Measurements from ENCODE around the gene MAL. TPM values are rescaled to one million over a fixed set of nuclear protein-coding genes. Genes with fewer than 3 reads are reported as not detected.

The MAL gene
- total and polyA plus RNA-seq, 8 donors = 3.2 to 198 (median 26.9) TPM

DNA sequence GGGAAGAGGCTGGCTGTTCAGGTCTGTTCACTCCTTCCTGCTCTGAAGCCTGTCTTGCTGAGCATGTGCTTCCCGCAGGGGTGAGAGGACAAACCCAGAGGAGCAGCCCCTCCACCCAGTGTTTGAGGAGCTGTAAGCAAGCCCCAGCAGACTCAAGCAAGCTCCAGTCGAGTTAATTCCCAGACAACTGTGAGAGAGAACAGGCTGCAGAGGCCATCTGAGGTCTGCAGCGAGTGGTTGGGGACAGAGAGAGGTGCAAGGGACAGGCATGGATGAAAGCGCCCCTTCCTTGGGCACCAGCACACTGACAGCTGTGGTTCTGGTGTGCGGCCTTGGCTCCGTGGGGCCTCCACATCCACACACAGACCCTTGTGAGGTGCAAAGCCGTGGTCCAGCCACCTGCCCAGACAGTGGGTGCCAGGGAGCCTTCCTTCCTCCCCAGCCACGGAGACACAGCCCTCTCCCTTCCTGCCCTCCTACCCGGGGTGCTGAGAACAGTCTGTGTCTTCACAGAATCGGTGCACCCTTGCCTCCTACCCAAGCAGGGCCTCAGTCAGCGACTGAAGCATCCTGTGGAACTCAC, 36.2 kb downstream of the MAL start:
- Histone ChIP-seq H3K27ac (no peak overlapping the region), H3K4me3 (no peak overlapping the region), H3K4me1 (peaks cover 0 to 24% (median 13%) of the 10 kb centered on the region in 4 donors), H3K27me3 (peaks cover 0 to 14% (median 0%) of the 10 kb centered on the region in 3 donors), H3K9me3 (no peaks in the 10 kb centered on the region), H3K36me3 (no peaks in the 10 kb centered on the region)
- DNase-seq = no peak
- whole genome bisulfite sequencing, 5 donors = 71 to 80% (median 76%) methylated on average over 10 to 11 of the region's 11 CpGs
- intact Hi-C loops (cut with DNase I; ENCODE audit: low total_unique reads) = no loop called here
- TF ChIP-seq POLR2A (IDR thresholded peaks at IDR 0.05) (no peak), POLR2AphosphoS5 (IDR thresholded peaks at IDR 0.05) (no peak), EP300 (IDR thresholded peaks at IDR 0.05) (no peak)
- TF ChIP-seq, protein P1, sequence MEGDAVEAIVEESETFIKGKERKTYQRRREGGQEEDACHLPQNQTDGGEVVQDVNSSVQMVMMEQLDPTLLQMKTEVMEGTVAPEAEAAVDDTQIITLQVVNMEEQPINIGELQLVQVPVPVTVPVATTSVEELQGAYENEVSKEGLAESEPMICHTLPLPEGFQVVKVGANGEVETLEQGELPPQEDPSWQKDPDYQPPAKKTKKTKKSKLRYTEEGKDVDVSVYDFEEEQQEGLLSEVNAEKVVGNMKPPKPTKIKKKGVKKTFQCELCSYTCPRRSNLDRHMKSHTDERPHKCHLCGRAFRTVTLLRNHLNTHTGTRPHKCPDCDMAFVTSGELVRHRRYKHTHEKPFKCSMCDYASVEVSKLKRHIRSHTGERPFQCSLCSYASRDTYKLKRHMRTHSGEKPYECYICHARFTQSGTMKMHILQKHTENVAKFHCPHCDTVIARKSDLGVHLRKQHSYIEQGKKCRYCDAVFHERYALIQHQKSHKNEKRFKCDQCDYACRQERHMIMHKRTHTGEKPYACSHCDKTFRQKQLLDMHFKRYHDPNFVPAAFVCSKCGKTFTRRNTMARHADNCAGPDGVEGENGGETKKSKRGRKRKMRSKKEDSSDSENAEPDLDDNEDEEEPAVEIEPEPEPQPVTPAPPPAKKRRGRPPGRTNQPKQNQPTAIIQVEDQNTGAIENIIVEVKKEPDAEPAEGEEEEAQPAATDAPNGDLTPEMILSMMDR (IDR thresholded peaks at IDR 0.05) = no peak

DNA sequence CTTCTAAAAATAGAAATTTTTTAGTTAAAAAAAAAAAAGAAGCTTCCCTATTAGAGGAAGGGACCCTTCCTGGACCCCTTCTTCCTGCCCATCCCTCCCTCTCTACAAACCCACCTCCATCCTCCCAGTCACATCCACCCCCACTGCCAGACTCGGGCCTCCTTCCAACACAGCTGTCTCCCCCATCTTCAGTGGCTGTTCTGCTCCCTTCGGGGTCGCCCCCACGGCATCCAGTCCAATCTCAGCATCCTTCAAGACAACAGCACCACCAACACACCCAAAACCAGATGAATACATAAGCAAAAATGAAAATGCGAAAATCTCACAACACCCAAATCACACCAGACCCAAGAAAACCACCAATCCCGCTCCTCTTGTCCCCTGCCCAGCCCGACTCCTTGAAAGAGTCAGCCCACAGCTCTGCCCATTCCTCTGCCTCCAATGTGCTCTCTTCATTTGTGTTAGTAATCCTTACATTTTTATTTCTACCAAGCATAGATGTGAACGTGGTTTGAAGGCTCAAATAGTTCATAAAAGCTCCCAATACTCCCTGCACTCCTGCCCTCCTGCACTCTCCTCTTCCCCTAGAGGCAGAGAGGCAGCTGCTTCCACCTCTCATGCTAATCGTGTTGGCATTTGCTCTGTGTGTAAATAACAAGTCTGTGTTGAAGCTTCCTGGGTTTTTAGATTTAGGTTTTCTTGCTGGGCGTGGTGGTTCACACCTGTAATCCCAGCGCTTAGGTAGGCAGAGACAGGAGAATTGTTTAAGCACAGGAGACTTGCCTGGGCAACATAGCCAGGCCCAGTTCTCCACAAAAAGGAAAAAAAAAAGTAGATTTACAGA, 37.0 kb downstream of the MAL start:
- Histone ChIP-seq H3K4me1 (peaks cover 0 to 24% (median 13%) of the 10 kb centered on the region in 4 donors), H3K4me3 (no peak overlapping the region), H3K27ac (peak overlapping the region in 1 of 5 donors; percentile 12), H3K27me3 (peaks cover 0 to 13% (median 0%) of the 10 kb centered on the region in 3 donors), H3K9me3 (no peaks in the 10 kb centered on the region), H3K36me3 (no peaks in the 10 kb centered on the region)
- peak in 1 of 2 donors; percentile 45 for DNase-seq
- WGBS, 5 donors = 57 to 67% (median 61%) methylated on average over 11 of the region's 11 CpGs
- no peak for TF ChIP-seq EP300 (IDR thresholded peaks at IDR 0.05)
- TF ChIP-seq, protein P1 (IDR thresholded peaks at IDR 0.05) = peak in 1 of 7 experiments; percentile 16
- intact Hi-C loops (cut with DNase I; ENCODE audit: low total_unique reads) = no loop called here

DNA sequence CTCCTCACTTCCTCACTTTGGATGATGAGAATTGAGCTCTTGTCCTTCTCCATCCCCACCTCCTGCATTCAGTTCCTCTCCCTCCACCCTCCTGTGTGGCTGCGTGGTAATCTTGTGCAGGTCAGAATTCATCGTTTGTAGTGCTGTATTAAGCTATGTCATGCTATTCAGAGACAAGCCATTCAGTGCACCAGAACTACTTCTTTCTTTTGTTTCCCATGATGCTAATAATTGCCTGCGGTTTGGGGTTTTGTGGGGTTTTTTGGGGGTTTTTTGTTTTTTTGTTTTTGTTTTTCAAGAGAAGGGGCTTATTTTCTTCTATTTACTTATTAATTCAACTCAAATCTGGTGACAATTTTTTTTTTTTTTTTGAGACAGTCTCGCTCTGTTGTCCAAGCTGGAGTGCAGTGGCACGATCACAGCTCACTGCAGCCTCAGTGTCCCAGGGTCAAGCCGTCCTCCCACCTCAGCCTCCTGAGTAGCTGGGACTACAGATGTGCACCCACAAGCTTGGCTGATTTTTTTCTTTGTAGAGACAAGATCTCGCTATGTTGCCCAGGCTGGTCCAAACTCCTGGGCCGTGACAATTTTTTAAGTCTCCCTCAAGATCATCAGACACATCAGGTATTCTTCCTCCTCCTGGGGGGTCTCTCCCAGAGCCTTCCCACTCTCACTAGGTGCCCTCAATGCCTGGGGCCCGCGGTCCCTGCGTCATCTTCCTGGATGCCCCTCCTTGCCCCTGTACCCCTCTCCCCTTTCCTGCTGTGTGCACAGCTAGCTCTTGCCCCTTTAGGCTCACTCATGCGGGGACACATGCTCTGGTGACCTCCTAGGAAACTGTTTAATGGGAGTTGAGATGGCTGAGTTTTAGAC, 37.8 kb downstream of the MAL start:
- intact Hi-C loops (cut with DNase I; ENCODE audit: low total_unique reads) = no loop called here
- peaks cover 0 to 13% (median 0%) of the 10 kb centered on the region in 3 donors for H3K27me3 ChIP-seq
- H3K4me3 ChIP-seq = no peak overlapping the region
- 72 to 79% (median 78%) methylated on average over 12 of the region's 12 CpGs for WGBS, 5 donors
- H3K36me3 ChIP-seq = no peaks in the 10 kb centered on the region
- no peaks in the 10 kb centered on the region for H3K9me3 ChIP-seq
- peak in 1 of 2 donors; percentile 15 for DNase-seq
- TF ChIP-seq POLR2AphosphoS5 (IDR thresholded peaks at IDR 0.05) (no peak), POLR2A (IDR thresholded peaks at IDR 0.05) (no peak), EP300 (IDR thresholded peaks at IDR 0.05) (no peak)
- TF ChIP-seq, protein P1 (IDR thresholded peaks at IDR 0.05) = no peak
- H3K27ac ChIP-seq = peak overlapping the region in 1 of 5 donors; percentile 12
- H3K4me1 ChIP-seq = peaks cover 0 to 24% (median 13%) of the 10 kb centered on the region in 4 donors

DNA sequence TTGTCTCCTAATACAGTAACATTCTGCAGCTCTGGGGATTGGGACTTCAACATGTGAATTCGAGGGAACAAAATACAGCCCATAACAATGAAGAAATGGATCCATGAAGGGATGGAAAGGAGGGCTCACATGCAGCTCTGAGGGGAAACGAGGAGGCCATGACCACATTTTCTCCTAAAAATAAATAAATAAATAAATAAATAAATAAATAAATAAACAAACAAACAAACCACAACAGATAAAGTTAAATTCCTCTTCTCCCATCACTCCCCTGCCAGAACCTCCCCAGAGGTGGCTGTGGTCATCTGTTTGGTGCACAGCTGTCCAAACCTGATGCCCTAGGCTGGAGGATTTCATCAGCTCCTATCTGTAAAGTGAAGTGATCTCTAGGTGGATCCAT, 42.7 kb downstream of the MAL start:
- intact Hi-C loops (cut with DNase I; ENCODE audit: low total_unique reads) = no loop called here
- no peaks in the 10 kb centered on the region for H3K9me3 ChIP-seq
- no peak overlapping the region for H3K4me3 ChIP-seq
- 70 to 88% (median 75%) methylated on average over 2 of the region's 2 CpGs for WGBS, 5 donors
- H3K27me3 ChIP-seq = peaks cover 0 to 12% (median 0%) of the 10 kb centered on the region in 3 donors
- no peak overlapping the region for H3K27ac ChIP-seq
- DNase-seq = no peak
- no peaks in the 10 kb centered on the region for H3K4me1 ChIP-seq
- TF ChIP-seq, protein P1 (IDR thresholded peaks at IDR 0.05) = no peak
- no peak for TF ChIP-seq POLR2A (IDR thresholded peaks at IDR 0.05)
- no peak for TF ChIP-seq POLR2AphosphoS5 (IDR thresholded peaks at IDR 0.05)
- no peak for TF ChIP-seq EP300 (IDR thresholded peaks at IDR 0.05)
- no peaks in the 10 kb centered on the region for H3K36me3 ChIP-seq

Measured in stomach (tissue), 9 donors.